Muscle of back (tissue), 11 donors: ENCODE data around the gene GAMT. TPM values are rescaled to one million over a fixed set of nuclear protein-coding genes. Genes with fewer than 3 reads are reported as not detected.

Source experiments
- DNase-seq, 3 donors: peaks; one replicate each; pipeline versions ENCODE4 v3.0.0 to v3.0.0-alpha.2; 2013
- polyA plus RNA-seq, 10 donors: library from polyadenylated mRNA; unstranded; fragments of 120-200 nt; gene quantifications; one replicate each; pipeline ENCODE4 v1.2.1, GENCODE V29; 2013; ENCODE audit not compliant: insufficient read length in 10 of 10

The GAMT gene
- polyA plus RNA-seq, 10 donors: 133 to 200 (median 160) TPM

- DNase-seq: no peak
Observed at GRCh38 chr19:1435378-1435989, 34.1 kb upstream of the GAMT start.

- DNase-seq: no peak
Observed at GRCh38 chr19:1434577-1435060, 33.3 kb upstream of the GAMT start.

GRCh38 chr19:1434040-1434366 lies 32.7 kb upstream of the GAMT start:
- DNase-seq: no peak

- DNase-seq: no peak
Observed at GRCh38 chr19:1433119-1434039, 32.0 kb upstream of the GAMT start.

GRCh38 chr19:1432507-1432887 lies 31.2 kb upstream of the GAMT start:
- no peak for DNase-seq

- DNase-seq: no peak
Observed at GRCh38 chr19:1431759-1432506, 30.6 kb upstream of the GAMT start.

GRCh38 chr19:1430246-1430645 lies 28.9 kb upstream of the GAMT start:
- DNase-seq: no peak

GRCh38 chr19:1429750-1430149 lies 28.4 kb upstream of the GAMT start:
- no peak for DNase-seq

- DNase-seq: no peak
Observed at GRCh38 chr19:1428738-1429391, 27.5 kb upstream of the GAMT start.

GRCh38 chr19:1427221-1427920 lies 26.0 kb upstream of the GAMT start:
- DNase-seq: no peak

- no peak for DNase-seq
Observed at GRCh38 chr19:1426736-1427135, 25.4 kb upstream of the GAMT start.

GRCh38 chr19:1425902-1426301 lies 24.6 kb upstream of the GAMT start:
- no peak for DNase-seq

- DNase-seq: peak in 1 of 3 donors; percentile 79
Observed at GRCh38 chr19:1425102-1425837, 23.9 kb upstream of the GAMT start.

GRCh38 chr19:1424192-1424955 lies 23.0 kb upstream of the GAMT start:
- no peak for DNase-seq

GRCh38 chr19:1423436-1424191 lies 22.3 kb upstream of the GAMT start:
- no peak for DNase-seq

- no peak for DNase-seq
Observed at GRCh38 chr19:1422943-1423342, 21.6 kb upstream of the GAMT start.

- DNase-seq: no peak
Observed at GRCh38 chr19:1422360-1422759, 21.0 kb upstream of the GAMT start.

GRCh38 chr19:1421958-1422305 lies 20.6 kb upstream of the GAMT start:
- no peak for DNase-seq
